WTC11 (cell line): Measurements from ENCODE around the gene LINC00305. TPM values are rescaled to one million over a fixed set of nuclear protein-coding genes. Genes with fewer than 3 reads are reported as not detected.

Experiments
- ATAC-seq: fragments of 200-7000 bp; cut with Tn5 transposase; 2 replicates; pipeline ENCODE4 v1.10.0; 2021; ENCODE audit warnings: mild to moderate bottlenecking, moderate library complexity
- CTCF ChIA-PET: fragments of 300-600 bp; sonication (Branson Sonifier 250); formaldehyde crosslinking; loops from one replicate; lab custom pipeline; 2021; ENCODE audit warnings: antibody characterized with exemption; lab: Charles Lee
- POLR2A ChIA-PET: fragments of 350-600 bp; sonication (Branson Sonifier 250); formaldehyde crosslinking; loops from one replicate; lab custom pipeline; 2021; ENCODE audit warnings: antibody characterized with exemption; lab: Charles Lee
- DNase-seq: peaks from one replicate; pipeline ENCODE4 v3.0.0; 2021; ENCODE audit warnings: low spot score
- H3K27ac Mint-ChIP-seq: 2 replicates; pipeline ENCODE4 v1.8.0; 2021; ENCODE audit warnings: mixed read lengths
- H3K27me3 Mint-ChIP-seq: 2 replicates; pipeline ENCODE4 v1.8.0; 2021; ENCODE audit warnings: low read depth, mild to moderate bottlenecking, moderate library complexity, mixed read lengths
- H3K36me3 Mint-ChIP-seq: 2 replicates; pipeline ENCODE4 v1.8.0; 2021; ENCODE audit warnings: mixed read lengths
- H3K4me1 Mint-ChIP-seq: 2 replicates; pipeline ENCODE4 v1.8.0; 2022; ENCODE audit warnings: mixed read lengths
- H3K4me3 Mint-ChIP-seq: 2 replicates; pipeline ENCODE4 v1.8.0; 2021; ENCODE audit warnings: mild to moderate bottlenecking, moderate library complexity, mixed read lengths
- H3K9me3 Mint-ChIP-seq: 2 replicates; pipeline ENCODE4 v1.8.0; 2021; ENCODE audit warnings: mixed read lengths
- AFF4 ChIP-seq: sonication (generic); formaldehyde crosslinking; IDR thresholded peaks from 2 replicates; pipeline ENCODE4 v1.8.1; 2023; ENCODE audit warnings: mild to moderate bottlenecking, missing genetic modification reagents, borderline replicate concordance
- ATF1 ChIP-seq: sonication (generic); formaldehyde crosslinking; IDR thresholded peaks from 2 replicates; pipeline ENCODE4 v1.8.1; 2023; ENCODE audit warnings: mild to moderate bottlenecking, moderate library complexity, missing genetic modification reagents
- ELF4 ChIP-seq: sonication (generic); formaldehyde crosslinking; IDR thresholded peaks from 2 replicates; pipeline ENCODE4 v1.8.1; 2022; ENCODE audit warnings: low read depth, mild to moderate bottlenecking, moderate library complexity, missing genetic modification reagents
- ETV6 ChIP-seq: sonication (generic); formaldehyde crosslinking; IDR thresholded peaks from 2 replicates; pipeline ENCODE4 v1.8.1; 2022; ENCODE audit warnings: mild to moderate bottlenecking, missing genetic modification reagents
- GRHL2 ChIP-seq: fragments of 250-450 bp; sonication (Bioruptor Pico); IDR thresholded peaks from 2 replicates; pipeline ENCODE4 v1.8.0; 2022; ENCODE audit warnings: mild to moderate bottlenecking, moderate library complexity; ENCODE audit not compliant: insufficient replicate concordance, severe bottlenecking
- JAZF1 ChIP-seq: fragments of 250-450 bp; sonication (Bioruptor Pico); IDR thresholded peaks from 2 replicates; pipeline ENCODE4 v1.9.0; 2021; ENCODE audit warnings: moderate library complexity, mild to moderate bottlenecking, inconsistent platforms
- KAT7 ChIP-seq: sonication (generic); formaldehyde crosslinking; IDR thresholded peaks from 2 replicates; pipeline ENCODE4 v1.8.1; 2023; ENCODE audit warnings: missing genetic modification reagents, mild to moderate bottlenecking, borderline replicate concordance
- MXD4 ChIP-seq: fragments of 250-450 bp; sonication (Bioruptor Pico); IDR thresholded peaks from 2 replicates; pipeline ENCODE4 v1.8.0; 2021; ENCODE audit warnings: mild to moderate bottlenecking, moderate library complexity, borderline replicate concordance
- NFATC4 ChIP-seq: fragments of 250-450 bp; sonication (Bioruptor Pico); IDR thresholded peaks from 2 replicates; pipeline ENCODE4 v1.9.0; 2021; ENCODE audit warnings: mild to moderate bottlenecking
- NFYB ChIP-seq: sonication (generic); formaldehyde crosslinking; conservative IDR thresholded peaks from 2 replicates; pipeline ENCODE4 v1.8.0; 2022; ENCODE audit warnings: low read depth, missing genetic modification reagents
- NR3C1 ChIP-seq: sonication (generic); formaldehyde crosslinking; conservative IDR thresholded peaks from 2 replicates; pipeline ENCODE4 v1.8.1; 2023; ENCODE audit warnings: low read depth, mild to moderate bottlenecking, missing genetic modification reagents
- SMAD3 ChIP-seq: sonication (generic); formaldehyde crosslinking; IDR thresholded peaks from 2 replicates; pipeline ENCODE4 v1.8.0; 2022; ENCODE audit warnings: missing genetic modification reagents, mild to moderate bottlenecking, borderline replicate concordance
- SMAD4 ChIP-seq: sonication (generic); formaldehyde crosslinking; IDR thresholded peaks from 2 replicates; pipeline ENCODE4 v1.8.0; 2022; ENCODE audit warnings: mild to moderate bottlenecking, missing genetic modification reagents
- TCF7 ChIP-seq: sonication (generic); formaldehyde crosslinking; IDR thresholded peaks from 2 replicates; pipeline ENCODE4 v1.8.0; 2022; ENCODE audit warnings: mild to moderate bottlenecking, low read depth, missing genetic modification reagents, moderate library complexity
- USF2 ChIP-seq: sonication (generic); formaldehyde crosslinking; IDR thresholded peaks from 2 replicates; pipeline ENCODE4 v1.8.1; 2023; ENCODE audit warnings: mild to moderate bottlenecking, missing genetic modification reagents, moderate library complexity
- ZNF232 ChIP-seq: sonication (generic); formaldehyde crosslinking; IDR thresholded peaks from 2 replicates; pipeline ENCODE4 v1.8.0; 2022; ENCODE audit warnings: mild to moderate bottlenecking, missing genetic modification reagents
- ZNF263 ChIP-seq: sonication (generic); formaldehyde crosslinking; IDR thresholded peaks from 2 replicates; pipeline ENCODE4 v1.8.1; 2022; ENCODE audit warnings: low read depth, mild to moderate bottlenecking, moderate library complexity, missing genetic modification reagents
- ZNF396 ChIP-seq: fragments of 250-450 bp; sonication (Bioruptor Pico); IDR thresholded peaks from 2 replicates; pipeline ENCODE4 v1.8.0; 2021; ENCODE audit warnings: mild to moderate bottlenecking, moderate library complexity, borderline replicate concordance
- ZNF425 ChIP-seq: fragments of 250-450 bp; sonication (Bioruptor Pico); conservative IDR thresholded peaks from 2 replicates; pipeline ENCODE4 v1.9.0; 2021; ENCODE audit warnings: mild to moderate bottlenecking
- ZNF671 ChIP-seq: fragments of 250-450 bp; sonication (Bioruptor Pico); IDR thresholded peaks from 2 replicates; pipeline ENCODE4 v1.8.0; 2021; ENCODE audit warnings: mild to moderate bottlenecking
- total RNA-seq: library from RNA; stranded (reverse); gene quantifications from 3 replicates; pipeline ENCODE4 v1.2.3, GENCODE V29; 2021
- TF ChIP-seq, protein P1 (sequence below): fragments of 250-450 bp; sonication (Bioruptor Pico); IDR thresholded peaks from 2 replicates; pipeline ENCODE4 v2.1.2; 2022; ENCODE audit warnings: mild to moderate bottlenecking, moderate library complexity
- TF ChIP-seq, protein P2 (sequence below): sonication (generic); formaldehyde crosslinking; IDR thresholded peaks from 2 replicates; pipeline ENCODE4 v1.8.0; 2022; ENCODE audit warnings: mild to moderate bottlenecking, missing genetic modification reagents
- TF ChIP-seq, protein P3 (sequence below): sonication (generic); formaldehyde crosslinking; IDR thresholded peaks from 2 replicates; pipeline ENCODE4 v1.8.1; 2023; ENCODE audit warnings: mild to moderate bottlenecking, moderate library complexity, missing genetic modification reagents

The LINC00305 gene
- total RNA-seq, 1 experiment from 2014 or later = not detected

DNA sequence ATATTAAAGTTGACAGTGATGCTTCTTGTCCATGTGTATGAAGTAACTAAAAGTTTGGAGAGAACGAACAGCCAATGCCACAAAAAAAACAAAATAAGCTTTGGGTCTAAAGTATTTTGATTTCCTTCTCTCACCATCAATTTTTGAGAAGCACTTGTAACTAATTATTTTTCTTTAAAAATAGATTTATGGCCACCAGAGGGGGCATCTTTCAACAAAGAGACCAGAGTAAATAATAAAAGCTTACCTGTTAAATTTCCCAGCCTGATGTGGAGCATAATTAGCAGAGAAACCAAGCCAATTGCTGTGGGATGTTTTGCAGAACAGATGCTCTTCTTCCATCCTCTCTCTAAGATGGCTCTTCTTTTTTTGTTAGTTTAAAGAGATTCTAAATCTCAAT is 29.0 kb downstream of the LINC00305 start:
- Mint-ChIP-seq H3K4me1 (peaks cover 38% of the 10 kb centered on the region), H3K36me3 (no peaks in the 10 kb centered on the region), H3K27ac (no peak overlapping the region), H3K27me3 (no peaks in the 10 kb centered on the region; the same call in 1 of the 2 replicates), H3K9me3 (peaks cover 4% of the 10 kb centered on the region), H3K4me3 (no peak overlapping the region)
- ATAC-seq (no peak), DNase-seq (no peak)
- TF ChIP-seq KAT7 (CRISPR knock-in tag) (no peak), ZNF396 (CRISPR knock-in tag) (no peak), SMAD4 (CRISPR knock-in tag) (no peak), NFATC4 (CRISPR knock-in tag) (no peak), ELF4 (no peak), NFYB (no peak), AFF4 (CRISPR knock-in tag) (no peak), ZNF232 (no peak), ZNF425 (CRISPR knock-in tag) (no peak), ATF1 (CRISPR knock-in tag) (no peak), NR3C1 (CRISPR knock-in tag) (no peak)
- POLR2A ChIA-PET = no interaction called here
- CTCF ChIA-PET = interaction anchor here (0.6 to 1.4 kb wide), 7 partner anchors 14 to 291 kb away, joined by 3 to 5 read pairs (median 3); no protein-coding TSS in a partner anchor

GRCh38 chr18:64118406-64118805 is 30.5 kb downstream of the LINC00305 start:
- H3K36me3 Mint-ChIP-seq = 0 out of 2 replicates have a peak, but pooled peaks cover 3% of the 10 kb centered on the region
- H3K9me3 Mint-ChIP-seq = peaks cover 8% of the 10 kb centered on the region
- H3K4me3 Mint-ChIP-seq = no peak overlapping the region
- peaks cover 38% of the 10 kb centered on the region for H3K4me1 Mint-ChIP-seq
- H3K27me3 Mint-ChIP-seq = no peaks in the 10 kb centered on the region; the same call in 1 of the 2 replicates
- POLR2A ChIA-PET = no interaction called here
- ATAC-seq (no peak), DNase-seq (no peak)
- CTCF ChIA-PET = no interaction called here
- H3K27ac Mint-ChIP-seq = no peak overlapping the region
- TF ChIP-seq TCF7 (CRISPR knock-in tag) (no peak), JAZF1 (CRISPR knock-in tag) (no peak), ZNF671 (CRISPR knock-in tag) (no peak), ETV6 (CRISPR knock-in tag) (no peak), USF2 (CRISPR knock-in tag) (no peak), MXD4 (no peak), ZNF263 (CRISPR knock-in tag) (no peak), SMAD3 (CRISPR knock-in tag) (no peak), GRHL2 (CRISPR knock-in tag) (no peak), ELF4 (no peak)
- TF ChIP-seq, protein P1, sequence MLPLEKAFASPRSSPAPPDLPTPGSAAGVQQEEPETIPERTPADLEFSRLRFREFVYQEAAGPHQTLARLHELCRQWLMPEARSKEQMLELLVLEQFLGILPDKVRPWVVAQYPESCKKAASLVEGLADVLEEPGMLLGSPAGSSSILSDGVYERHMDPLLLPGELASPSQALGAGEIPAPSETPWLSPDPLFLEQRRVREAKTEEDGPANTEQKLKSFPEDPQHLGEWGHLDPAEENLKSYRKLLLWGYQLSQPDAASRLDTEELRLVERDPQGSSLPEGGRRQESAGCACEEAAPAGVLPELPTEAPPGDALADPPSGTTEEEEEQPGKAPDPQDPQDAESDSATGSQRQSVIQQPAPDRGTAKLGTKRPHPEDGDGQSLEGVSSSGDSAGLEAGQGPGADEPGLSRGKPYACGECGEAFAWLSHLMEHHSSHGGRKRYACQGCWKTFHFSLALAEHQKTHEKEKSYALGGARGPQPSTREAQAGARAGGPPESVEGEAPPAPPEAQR (CRISPR knock-in tag) = no peak
- TF ChIP-seq, protein P2, sequence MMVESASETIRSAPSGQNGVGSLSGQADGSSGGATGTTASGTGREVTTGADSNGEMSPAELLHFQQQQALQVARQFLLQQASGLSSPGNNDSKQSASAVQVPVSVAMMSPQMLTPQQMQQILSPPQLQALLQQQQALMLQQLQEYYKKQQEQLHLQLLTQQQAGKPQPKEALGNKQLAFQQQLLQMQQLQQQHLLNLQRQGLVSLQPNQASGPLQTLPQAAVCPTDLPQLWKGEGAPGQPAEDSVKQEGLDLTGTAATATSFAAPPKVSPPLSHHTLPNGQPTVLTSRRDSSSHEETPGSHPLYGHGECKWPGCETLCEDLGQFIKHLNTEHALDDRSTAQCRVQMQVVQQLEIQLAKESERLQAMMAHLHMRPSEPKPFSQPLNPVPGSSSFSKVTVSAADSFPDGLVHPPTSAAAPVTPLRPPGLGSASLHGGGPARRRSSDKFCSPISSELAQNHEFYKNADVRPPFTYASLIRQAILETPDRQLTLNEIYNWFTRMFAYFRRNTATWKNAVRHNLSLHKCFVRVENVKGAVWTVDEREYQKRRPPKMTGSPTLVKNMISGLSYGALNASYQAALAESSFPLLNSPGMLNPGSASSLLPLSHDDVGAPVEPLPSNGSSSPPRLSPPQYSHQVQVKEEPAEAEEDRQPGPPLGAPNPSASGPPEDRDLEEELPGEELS (CRISPR knock-in tag) = no peak
- TF ChIP-seq, protein P3, sequence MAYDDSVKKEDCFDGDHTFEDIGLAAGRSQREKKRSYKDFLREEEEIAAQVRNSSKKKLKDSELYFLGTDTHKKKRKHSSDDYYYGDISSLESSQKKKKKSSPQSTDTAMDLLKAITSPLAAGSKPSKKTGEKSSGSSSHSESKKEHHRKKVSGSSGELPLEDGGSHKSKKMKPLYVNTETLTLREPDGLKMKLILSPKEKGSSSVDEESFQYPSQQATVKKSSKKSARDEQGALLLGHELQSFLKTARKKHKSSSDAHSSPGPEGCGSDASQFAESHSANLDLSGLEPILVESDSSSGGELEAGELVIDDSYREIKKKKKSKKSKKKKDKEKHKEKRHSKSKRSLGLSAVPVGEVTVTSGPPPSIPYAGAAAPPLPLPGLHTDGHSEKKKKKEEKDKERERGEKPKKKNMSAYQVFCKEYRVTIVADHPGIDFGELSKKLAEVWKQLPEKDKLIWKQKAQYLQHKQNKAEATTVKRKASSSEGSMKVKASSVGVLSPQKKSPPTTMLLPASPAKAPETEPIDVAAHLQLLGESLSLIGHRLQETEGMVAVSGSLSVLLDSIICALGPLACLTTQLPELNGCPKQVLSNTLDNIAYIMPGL (CRISPR knock-in tag) = no peak
